Suppressor macrophage treated with lipopolysaccharide for 1 hour (primary cell): ENCODE results near the gene CD8B2.
"Not testable (repeated sequence)": the region's sequence is repeated elsewhere in the genome, so short reads cannot be mapped to it uniquely, and the experiment has no call there.

ENCODE experiments used
- DNase-seq, 3 donors: peaks; one replicate each; pipeline ENCODE4 v3.0.0-alpha.2; 2020 to 2022

The CD8B2 gene

GRCh38 chr2:106553321-106553720 lies 66.2 kb downstream of the CD8B2 start:
- no peak for DNase-seq

DNA sequence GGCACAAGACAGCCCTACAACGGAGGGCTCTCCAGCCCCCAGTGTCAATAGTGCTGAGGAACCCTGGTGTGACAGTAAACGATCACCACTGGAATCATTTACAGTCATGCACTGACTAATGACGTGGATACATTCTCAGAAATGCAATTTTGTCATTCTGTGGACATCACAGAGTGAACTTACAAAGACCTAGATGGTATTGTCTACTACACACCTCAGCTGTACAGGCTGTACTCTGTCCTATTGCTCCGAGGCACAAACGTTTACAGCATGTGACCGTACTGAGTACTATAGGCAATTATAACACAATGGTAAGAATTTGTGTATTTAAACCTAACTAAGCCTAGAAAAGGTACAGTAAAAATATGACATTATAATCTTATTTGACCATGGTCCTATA lies 67.2 kb downstream of the CD8B2 start:
- DNase-seq = no peak

- no peak for DNase-seq
Observed at GRCh38 chr2:106555053-106555452, 67.9 kb downstream of the CD8B2 start.

DNA sequence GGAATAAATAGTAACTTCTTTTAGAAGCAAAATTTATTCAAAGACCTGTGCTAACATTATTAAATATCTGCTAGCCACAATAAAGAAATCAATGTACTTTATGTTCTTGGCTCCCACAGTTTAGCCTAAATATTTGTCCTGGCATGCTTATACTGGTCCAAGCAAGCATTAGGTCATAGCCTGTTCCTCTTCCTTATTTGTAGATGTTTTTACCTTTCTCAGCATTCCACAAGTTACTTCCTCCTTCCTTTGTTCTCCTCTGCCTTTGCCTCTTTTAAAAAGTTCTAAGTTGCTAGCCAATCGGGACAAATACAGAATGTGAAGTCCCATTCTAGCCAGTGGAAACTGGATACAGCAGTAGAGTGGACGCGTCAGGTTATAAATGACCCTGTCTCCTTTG lies 72.6 kb downstream of the CD8B2 start:
- DNase-seq = peak in 1 of 3 donors; percentile 27

DNA sequence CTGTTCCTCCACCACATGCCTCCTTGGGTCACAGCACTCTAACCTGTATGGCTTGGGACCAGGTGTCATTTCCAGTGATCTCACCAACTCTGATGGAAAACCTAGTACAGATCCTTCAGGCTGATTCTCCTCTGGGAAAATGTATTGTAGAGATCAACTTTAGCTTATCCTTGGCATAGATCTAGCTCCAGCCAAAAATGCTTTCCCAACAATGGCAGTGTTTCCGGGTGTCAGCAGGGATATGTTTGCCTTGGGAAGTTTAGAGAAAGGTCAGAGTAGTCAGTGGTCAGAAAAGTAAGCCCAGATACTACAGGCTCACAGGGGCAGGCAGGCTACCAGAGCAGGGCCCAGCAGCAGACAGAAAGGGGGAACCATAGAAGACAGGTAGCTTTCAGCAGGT lies 73.6 kb downstream of the CD8B2 start:
- DNase-seq = no peak

GRCh38 chr2:106561356-106561755 lies 74.2 kb downstream of the CD8B2 start:
- DNase-seq = no peak

DNA sequence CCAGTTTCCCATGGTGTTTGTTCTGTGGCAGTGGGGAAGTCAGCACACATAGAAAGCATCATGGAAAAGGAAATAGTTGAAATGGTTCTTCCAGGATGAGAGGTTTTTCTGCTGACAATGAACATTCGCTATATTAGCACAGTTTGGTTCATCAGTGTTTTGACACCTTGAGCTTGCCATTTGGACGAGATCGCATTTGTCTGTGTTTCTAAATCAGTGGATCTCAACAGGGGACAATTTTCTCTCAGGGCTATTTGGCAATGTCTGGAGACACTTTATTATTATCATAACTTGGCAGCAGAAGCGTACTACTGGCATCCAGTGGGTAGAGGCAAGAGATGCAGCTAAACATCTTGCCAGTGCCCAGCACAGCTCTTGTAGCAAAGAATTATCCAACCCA lies 74.6 kb downstream of the CD8B2 start:
- no peak for DNase-seq

- peak in 2 of 3 donors; percentile 53 to 65 for DNase-seq
Observed at GRCh38 chr2:106562268-106563186, 75.4 kb downstream of the CD8B2 start.

GRCh38 chr2:106563195-106563594 lies 76.0 kb downstream of the CD8B2 start:
- no peak for DNase-seq

GRCh38 chr2:106565599-106565998 lies 78.4 kb downstream of the CD8B2 start:
- DNase-seq = no peak

GRCh38 chr2:106566050-106566449 lies 78.9 kb downstream of the CD8B2 start:
- peak; percentile 76 to 81 (median 77) for DNase-seq

DNA sequence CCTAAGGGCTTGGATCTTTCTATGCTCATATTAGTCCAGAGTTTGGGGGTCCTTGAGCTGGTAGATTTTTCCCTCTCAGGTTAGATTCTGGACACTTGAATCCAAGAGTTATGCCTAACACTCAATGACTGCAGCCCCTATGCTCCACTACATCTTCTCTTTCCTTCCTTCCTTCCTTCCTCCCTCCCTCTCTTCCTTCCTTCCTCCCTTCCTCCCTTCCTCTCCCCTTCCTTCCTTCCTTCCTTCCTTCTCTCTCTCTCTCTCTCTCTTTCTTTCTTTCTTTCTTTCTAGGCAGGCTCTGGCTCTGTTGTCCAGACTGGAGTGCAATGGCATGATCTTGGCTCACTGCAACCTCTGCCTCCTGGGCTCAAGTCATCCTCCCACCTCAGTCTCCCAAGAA lies 79.3 kb downstream of the CD8B2 start:
- not testable (repeated sequence) for DNase-seq

GRCh38 chr2:106570316-106570715 lies 83.2 kb downstream of the CD8B2 start:
- DNase-seq = peak; percentile 30 to 36 (median 33)
